Right lobe of liver (tissue), 4 donors: ENCODE measurements around the gene CLDN18.

Source experiments
- CTCF ChIP-seq, 4 donors: fragments of 200-600 bp in 3 of 4; fragments of 450-650 bp in 1 of 4; IDR thresholded peaks; one replicate each; pipeline versions ENCODE4 v1.5.1 to v1.8.0; 2016 to 2022; ENCODE audit warnings: antibody characterized with exemption in 4 of 4, mild to moderate bottlenecking in 2 of 4
- POLR2A ChIP-seq: fragments of 450-650 bp; IDR thresholded peaks from one replicate; pipeline ENCODE4 v1.6.1; 2017; ENCODE audit warnings: antibody characterized with exemption, mild to moderate bottlenecking
- donor health status: DM: no; HTN: no; CAD: no.
- donor health status: DM: no; HTN: no; CAD: no.
- donor health status: DM: no; HTN: yes; CAD: no.

- TF ChIP-seq CTCF (IDR thresholded peaks at IDR 0.05) (no peak), POLR2A (no peak)
Observed at GRCh38 chr3:138062626-138063025, 52.7 kb downstream of the CLDN18 start.
